ENCODE measurements around the gene SPATA9. TPM values are rescaled to one million over a fixed set of nuclear protein-coding genes. Genes with fewer than 3 reads are reported as not detected.

The SPATA9 gene
- total and polyA plus RNA-seq, 9 of the 15 experiments (the other 6 are each of a cell fraction or from before 2014, with no cell fraction given) = 0.16 to 5.5 (median 0.39) TPM; not detected in 3

DNA sequence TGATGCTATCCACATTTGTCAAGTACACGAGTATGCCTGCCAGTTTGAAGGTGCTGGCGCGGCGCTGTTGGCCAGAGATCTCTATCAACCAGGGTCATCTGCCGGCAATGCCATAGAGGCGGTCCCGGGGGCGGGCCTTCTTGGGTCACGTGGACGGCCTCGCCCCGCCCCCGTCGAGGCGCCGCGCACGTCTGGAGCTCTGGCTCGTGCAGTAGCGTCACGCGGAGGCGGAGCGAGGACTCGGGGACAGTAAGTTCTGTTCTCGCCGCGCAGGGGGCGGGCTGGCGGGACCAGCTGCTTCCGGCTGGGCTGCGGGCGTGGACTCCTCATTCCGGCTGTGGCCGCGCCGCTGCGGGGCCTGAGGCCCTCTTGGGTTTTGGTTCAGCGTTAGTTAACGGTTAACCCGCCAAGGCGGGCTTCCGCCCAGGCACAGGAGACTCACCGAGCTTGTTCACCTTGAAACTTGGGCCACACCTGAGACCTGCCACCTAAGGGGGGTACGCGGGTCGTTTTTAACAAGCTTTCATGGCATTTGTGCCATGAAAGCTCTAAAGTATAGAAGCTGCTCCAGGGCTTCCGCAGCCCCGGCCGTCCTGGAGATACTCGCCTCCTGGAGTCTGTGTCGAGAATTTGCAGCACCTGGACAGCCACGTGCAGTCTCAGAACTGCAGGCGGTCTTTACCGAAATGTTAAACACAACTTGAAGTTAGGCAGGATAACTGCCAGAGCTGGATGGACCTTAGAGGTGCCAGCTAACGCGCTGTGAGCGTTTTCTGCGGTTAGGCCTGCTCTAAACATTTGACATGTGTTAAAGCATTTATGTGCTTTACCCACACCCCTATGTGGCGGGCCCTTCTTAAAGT, 36.0 kb downstream of the SPATA9 start, which contains the start of gene RFESD (continued):
- TF ChIP-seq, protein P1, sequence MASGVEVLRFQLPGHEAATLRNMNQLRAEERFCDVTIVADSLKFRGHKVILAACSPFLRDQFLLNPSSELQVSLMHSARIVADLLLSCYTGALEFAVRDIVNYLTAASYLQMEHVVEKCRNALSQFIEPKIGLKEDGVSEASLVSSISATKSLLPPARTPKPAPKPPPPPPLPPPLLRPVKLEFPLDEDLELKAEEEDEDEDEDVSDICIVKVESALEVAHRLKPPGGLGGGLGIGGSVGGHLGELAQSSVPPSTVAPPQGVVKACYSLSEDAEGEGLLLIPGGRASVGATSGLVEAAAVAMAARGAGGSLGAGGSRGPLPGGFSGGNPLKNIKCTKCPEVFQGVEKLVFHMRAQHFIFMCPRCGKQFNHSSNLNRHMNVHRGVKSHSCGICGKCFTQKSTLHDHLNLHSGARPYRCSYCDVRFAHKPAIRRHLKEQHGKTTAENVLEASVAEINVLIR (CRISPR knock-in tag; IDR thresholded peaks at IDR 0.05) = peak; percentile 67
- TF ChIP-seq MECOM (CRISPR knock-in tag; IDR thresholded peaks at IDR 0.05) = no peak
- TF ChIP-seq BCL6 (CRISPR knock-in tag; IDR thresholded peaks at IDR 0.05) = no peak
- peak; percentile 61 for TF ChIP-seq HNRNPLL (IDR thresholded peaks at IDR 0.05; ENCODE audit: low read depth, low read length, poor library complexity, severe bottlenecking)
- TF ChIP-seq, protein P2, sequence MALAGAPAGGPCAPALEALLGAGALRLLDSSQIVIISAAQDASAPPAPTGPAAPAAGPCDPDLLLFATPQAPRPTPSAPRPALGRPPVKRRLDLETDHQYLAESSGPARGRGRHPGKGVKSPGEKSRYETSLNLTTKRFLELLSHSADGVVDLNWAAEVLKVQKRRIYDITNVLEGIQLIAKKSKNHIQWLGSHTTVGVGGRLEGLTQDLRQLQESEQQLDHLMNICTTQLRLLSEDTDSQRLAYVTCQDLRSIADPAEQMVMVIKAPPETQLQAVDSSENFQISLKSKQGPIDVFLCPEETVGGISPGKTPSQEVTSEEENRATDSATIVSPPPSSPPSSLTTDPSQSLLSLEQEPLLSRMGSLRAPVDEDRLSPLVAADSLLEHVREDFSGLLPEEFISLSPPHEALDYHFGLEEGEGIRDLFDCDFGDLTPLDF (CRISPR knock-in tag; IDR thresholded peaks at IDR 0.05) = peak; percentile 30; the same call in 1 of the 2 replicates
- TF ChIP-seq, protein P3, sequence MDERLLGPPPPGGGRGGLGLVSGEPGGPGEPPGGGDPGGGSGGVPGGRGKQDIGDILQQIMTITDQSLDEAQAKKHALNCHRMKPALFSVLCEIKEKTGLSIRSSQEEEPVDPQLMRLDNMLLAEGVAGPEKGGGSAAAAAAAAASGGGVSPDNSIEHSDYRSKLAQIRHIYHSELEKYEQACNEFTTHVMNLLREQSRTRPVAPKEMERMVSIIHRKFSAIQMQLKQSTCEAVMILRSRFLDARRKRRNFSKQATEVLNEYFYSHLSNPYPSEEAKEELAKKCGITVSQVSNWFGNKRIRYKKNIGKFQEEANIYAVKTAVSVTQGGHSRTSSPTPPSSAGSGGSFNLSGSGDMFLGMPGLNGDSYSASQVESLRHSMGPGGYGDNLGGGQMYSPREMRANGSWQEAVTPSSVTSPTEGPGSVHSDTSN (CRISPR knock-in tag; IDR thresholded peaks at IDR 0.05; ENCODE audit: low read depth) = no peak
- TF ChIP-seq, protein P3 (tag; conservative IDR thresholded peaks at IDR 0.05; ENCODE audit: low read depth) = no peak
- TF ChIP-seq ZKSCAN1 (IDR thresholded peaks at IDR 0.05; ENCODE audit: low read depth, low read length) = no peak
- no peak for TF ChIP-seq ZC3H8 (IDR thresholded peaks at IDR 0.05)
- no peak for TF ChIP-seq KDM1A (IDR thresholded peaks at IDR 0.05)
- TF ChIP-seq SRSF7 (optimal IDR thresholded peaks at IDR 0.05; ENCODE audit: low read depth, low read length) = no peak
- TF ChIP-seq, protein P4, sequence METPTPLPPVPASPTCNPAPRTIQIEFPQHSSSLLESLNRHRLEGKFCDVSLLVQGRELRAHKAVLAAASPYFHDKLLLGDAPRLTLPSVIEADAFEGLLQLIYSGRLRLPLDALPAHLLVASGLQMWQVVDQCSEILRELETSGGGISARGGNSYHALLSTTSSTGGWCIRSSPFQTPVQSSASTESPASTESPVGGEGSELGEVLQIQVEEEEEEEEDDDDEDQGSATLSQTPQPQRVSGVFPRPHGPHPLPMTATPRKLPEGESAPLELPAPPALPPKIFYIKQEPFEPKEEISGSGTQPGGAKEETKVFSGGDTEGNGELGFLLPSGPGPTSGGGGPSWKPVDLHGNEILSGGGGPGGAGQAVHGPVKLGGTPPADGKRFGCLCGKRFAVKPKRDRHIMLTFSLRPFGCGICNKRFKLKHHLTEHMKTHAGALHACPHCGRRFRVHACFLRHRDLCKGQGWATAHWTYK (CRISPR knock-in tag; IDR thresholded peaks at IDR 0.05) = no peak; the same call in 1 of the 2 replicates
- TF ChIP-seq ZKSCAN8 (CRISPR knock-in tag; IDR thresholded peaks at IDR 0.05) = no peak
- no peak for TF ChIP-seq ZNF384 (IDR thresholded peaks at IDR 0.05; ENCODE audit: low read depth, low read length)
- TF ChIP-seq NR2F6 (CRISPR knock-in tag; IDR thresholded peaks at IDR 0.05) = no peak
- no peak for TF ChIP-seq SIRT6 (IDR thresholded peaks at IDR 0.05; ENCODE audit: low read depth, low read length)
- peak; percentile 43; the same call in 1 of the 2 replicates for TF ChIP-seq SMC3 (conservative IDR thresholded peaks at IDR 0.05; ENCODE audit: insufficient read depth, low read depth, low read length)
- TF ChIP-seq CREBBP (IDR thresholded peaks at IDR 0.05; ENCODE audit: low read depth, low read length) = no peak
- TF ChIP-seq, protein P5, sequence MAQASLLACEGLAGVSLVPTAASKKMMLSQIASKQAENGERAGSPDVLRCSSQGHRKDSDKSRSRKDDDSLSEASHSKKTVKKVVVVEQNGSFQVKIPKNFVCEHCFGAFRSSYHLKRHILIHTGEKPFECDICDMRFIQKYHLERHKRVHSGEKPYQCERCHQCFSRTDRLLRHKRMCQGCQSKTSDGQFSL (CRISPR knock-in tag; IDR thresholded peaks at IDR 0.05) = no peak
- TF ChIP-seq, protein P5 (tag; IDR thresholded peaks at IDR 0.05) = no peak
- TF ChIP-seq PHB2 (IDR thresholded peaks at IDR 0.05; ENCODE audit: low read depth) = no peak
